GM19099 (cell line): ENCODE data around the gene PIEZO1.

Experiments
- POLR2A ChIP-seq: IDR thresholded peaks from 3 replicates; pipeline ENCODE4 v1.6.1; 2011; ENCODE audit warnings: low read depth; ENCODE audit not compliant: insufficient read length; ENCODE audit errors: extremely low read depth

The PIEZO1 gene, protein sequence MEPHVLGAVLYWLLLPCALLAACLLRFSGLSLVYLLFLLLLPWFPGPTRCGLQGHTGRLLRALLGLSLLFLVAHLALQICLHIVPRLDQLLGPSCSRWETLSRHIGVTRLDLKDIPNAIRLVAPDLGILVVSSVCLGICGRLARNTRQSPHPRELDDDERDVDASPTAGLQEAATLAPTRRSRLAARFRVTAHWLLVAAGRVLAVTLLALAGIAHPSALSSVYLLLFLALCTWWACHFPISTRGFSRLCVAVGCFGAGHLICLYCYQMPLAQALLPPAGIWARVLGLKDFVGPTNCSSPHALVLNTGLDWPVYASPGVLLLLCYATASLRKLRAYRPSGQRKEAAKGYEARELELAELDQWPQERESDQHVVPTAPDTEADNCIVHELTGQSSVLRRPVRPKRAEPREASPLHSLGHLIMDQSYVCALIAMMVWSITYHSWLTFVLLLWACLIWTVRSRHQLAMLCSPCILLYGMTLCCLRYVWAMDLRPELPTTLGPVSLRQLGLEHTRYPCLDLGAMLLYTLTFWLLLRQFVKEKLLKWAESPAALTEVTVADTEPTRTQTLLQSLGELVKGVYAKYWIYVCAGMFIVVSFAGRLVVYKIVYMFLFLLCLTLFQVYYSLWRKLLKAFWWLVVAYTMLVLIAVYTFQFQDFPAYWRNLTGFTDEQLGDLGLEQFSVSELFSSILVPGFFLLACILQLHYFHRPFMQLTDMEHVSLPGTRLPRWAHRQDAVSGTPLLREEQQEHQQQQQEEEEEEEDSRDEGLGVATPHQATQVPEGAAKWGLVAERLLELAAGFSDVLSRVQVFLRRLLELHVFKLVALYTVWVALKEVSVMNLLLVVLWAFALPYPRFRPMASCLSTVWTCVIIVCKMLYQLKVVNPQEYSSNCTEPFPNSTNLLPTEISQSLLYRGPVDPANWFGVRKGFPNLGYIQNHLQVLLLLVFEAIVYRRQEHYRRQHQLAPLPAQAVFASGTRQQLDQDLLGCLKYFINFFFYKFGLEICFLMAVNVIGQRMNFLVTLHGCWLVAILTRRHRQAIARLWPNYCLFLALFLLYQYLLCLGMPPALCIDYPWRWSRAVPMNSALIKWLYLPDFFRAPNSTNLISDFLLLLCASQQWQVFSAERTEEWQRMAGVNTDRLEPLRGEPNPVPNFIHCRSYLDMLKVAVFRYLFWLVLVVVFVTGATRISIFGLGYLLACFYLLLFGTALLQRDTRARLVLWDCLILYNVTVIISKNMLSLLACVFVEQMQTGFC (N-terminal part only)

DNA sequence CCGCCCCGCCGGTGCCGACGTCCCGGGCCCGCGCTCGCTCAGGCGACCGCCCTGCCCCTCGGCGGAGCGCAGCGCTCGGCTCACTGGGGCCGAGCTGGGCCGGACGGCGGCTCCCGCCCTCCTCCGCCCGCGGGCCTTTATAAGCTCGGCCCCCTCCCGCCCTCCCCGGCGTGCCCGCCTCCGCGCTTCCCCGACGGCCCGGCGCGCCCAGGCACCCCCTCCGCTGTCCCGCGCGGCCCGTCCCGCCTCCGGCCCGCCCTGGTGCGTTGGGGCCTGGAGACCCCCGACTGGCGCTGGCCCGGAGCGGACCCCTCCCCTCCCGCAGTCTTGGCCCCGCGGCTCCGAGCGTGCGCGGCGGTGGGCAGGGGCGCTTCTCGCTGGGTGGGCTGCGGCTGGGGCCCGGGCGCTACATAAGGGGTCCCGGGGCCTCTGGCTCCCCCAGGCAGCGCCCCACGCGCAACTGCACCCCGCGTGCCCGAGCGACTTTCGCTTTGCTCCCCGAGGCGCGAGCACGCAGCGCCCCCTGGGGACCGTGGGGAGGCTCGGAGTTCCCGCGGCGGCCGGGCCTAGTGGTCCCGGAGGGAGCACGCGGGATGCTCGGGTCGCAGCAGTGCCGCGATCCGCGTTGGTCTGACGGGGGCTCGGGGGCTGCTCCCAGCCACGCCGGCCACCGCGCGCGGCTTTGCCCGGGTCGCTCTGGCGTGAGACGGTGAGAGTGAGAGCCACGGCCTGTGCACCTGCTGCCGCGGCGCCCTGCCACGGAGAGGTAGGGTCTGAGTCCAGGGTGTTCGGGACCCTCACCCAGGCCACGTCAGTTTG is at the start of gene PIEZO1:
Gene PIEZO1, minus strand, starts transcription at position 115 of the 819 bp plus-strand sequence. CDS start 256 bp downstream, outside the sequence.
- peak; percentile 88 for TF ChIP-seq POLR2A

- no peak for TF ChIP-seq POLR2A
These were observed 49.6 kb upstream of the PIEZO1 start for GRCh38 chr16:88834670-88835069.

DNA sequence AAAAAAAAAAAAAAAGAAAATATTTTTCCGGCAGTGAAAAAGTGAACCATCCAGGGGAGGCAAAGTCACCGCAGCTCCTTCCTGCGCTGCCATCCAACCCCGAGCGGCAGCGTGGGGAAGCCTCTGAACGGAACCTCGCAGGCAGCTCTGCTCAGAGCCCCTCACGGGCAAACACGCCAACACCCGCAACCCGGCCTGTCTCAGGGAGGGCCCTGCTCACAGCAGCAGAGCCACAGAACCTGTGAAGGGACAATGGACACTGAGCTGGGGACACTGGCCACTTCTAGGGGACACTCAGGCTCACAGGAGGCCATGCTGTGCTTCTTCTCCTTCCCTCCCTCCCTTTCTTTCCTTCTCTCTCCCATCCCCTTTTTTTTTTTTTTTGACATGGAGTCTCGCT is 48.1 kb upstream of the PIEZO1 start:
- no peak for TF ChIP-seq POLR2A

DNA sequence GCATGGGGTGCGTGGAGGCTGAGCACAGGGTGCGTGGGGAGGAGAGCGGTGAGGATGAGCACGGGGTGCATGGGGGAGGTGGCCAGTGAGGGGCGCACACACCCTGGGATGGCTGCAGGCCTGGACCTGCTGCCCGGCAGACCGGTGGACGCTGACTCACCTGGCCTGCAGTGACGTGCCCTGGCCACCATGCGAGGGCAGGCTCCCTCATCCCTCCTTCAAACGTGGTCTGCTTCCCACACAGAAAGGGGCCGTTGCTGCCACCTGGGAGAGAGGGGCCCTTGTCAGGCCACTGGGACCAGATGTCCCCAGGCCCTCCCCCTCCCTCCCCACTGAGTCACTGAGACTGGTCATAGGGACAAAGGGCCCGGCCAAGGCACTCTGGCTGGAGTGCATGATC is 46.8 kb upstream of the PIEZO1 start:
- no peak for TF ChIP-seq POLR2A

DNA sequence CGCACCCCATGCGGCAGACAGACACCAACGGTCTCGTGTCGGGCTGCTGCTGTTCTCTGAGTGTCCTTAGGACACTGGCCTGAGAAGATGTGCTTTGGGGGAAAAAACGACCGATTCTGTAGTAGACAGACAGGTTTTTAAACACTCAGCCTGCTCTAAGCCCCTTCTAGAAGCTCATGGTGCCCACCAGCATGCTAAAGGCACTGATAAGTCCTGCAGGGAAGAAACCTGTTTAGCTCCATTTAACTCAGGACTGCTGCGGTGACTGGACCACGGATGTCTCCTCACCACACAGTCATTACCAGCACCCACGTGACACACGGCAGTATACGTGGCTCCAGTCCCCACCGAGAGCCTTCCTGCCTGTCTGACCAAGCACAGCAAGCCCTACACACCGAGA is 45.8 kb upstream of the PIEZO1 start:
- TF ChIP-seq POLR2A, result no peak

- TF ChIP-seq POLR2A, result no peak
These were observed 45.2 kb upstream of the PIEZO1 start for GRCh38 chr16:88830258-88830657.

DNA sequence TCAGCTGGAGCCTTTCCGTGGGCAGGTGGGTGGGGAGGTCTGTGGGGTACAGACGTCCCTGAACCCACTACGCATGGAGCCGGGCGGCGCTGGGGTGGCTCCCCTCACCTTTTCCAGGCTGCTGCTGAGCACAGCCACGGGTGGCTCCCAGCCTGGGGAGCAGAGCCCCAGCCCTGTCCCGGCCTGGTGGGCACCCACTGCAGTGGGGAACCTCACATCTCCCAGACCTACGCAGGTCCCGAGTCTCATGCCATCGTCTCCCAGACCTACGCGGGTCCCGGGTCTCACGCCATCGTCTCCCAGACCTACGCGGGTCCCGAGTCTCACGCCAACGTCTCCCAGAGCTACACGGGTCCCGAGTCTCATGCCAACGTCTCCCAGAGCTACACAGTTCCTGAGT is 43.7 kb upstream of the PIEZO1 start:
- TF ChIP-seq POLR2A, result no peak

- TF ChIP-seq POLR2A, result no peak
These were observed 42.7 kb upstream of the PIEZO1 start for GRCh38 chr16:88827727-88828126.

DNA sequence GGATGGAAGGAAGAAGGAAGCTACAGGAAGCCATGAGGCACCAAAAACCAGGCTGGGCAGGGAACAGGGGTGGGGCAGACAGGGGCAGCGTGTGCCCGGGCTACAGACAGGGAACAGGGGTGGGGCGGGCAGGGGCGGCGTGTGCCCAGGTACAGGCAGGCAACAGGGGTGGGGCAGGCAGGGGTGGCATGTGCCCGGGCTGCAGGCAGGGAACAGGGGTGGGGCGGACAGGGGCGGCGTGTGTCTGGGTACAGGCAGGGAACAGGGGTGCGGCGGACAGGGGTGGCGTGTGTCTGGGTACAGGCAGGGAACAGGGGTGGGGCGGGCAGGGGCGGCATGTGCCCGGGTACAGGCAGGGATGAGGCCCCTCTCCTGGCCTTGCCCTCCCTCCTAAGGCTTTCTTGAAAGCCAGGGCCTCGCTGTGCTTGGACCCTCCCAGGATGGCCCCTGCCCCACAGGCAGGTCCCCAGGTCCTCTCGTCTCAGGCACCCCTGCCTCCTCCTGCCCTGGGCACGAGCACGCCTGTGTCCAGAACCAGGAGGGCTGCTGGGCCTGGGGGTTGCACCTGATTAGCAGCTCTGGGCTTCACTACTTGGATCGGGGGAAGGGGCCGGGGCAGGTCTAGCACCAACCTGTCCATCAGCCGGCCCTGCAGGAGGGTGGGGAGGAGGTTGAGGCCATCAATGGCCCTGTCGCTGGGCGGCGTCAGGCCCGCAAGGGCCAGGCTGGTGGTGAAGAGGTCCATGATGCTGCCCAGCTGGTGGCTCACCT is 41.2 kb upstream of the PIEZO1 start:
- TF ChIP-seq POLR2A, result no peak

- TF ChIP-seq POLR2A, result no peak
These were observed 40.1 kb upstream of the PIEZO1 start for GRCh38 chr16:88825146-88825545.

DNA sequence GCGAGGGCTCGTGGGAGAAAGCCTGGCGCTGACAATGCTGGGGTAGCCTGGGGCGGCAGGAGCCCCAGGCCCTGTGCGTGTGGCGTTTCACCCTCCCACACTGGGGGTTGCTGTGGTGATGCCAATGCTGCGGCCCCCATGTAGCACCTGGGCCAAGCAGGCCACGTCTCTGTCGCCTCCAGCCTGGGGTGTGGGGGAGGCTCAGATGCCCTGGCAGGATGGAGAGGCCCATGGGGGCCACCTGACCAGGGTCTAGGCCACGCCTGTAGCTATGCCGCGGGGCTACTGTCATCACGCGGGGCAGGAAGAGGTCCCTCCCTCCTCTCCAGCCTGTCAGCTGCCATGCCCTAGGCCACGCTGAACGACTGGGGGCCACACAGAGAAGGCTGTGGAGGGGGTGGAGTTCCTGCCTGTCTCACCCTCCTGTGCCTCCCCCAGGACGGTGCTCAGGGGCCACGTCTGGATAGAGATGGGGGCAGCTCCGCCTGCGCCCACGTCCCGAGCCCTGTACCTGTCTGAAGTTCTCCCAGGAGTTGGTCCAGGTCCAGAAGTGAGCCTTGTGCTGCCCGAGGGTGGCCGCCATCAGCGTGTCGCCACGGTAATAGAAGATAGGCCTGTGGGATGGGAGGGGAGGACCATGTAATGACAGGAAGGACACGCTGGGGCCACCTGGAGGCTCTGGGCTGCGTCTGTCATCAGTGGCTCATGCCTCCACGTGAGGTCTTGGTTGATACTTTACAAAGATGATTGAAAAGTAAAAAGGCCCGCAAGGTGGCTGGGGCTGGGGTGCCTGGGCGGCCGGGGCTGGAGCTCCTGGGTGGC is 39.4 kb upstream of the PIEZO1 start:
- no peak for TF ChIP-seq POLR2A

GRCh38 chr16:88822281-88823040 is 37.4 kb upstream of the PIEZO1 start:
- no peak for TF ChIP-seq POLR2A
